OCI-LY1 (cell line): Measurements from ENCODE around the gene ALPK1.

ENCODE experiments used
- EZH2 ChIP-seq: fragments of 200-600 bp; sonication (generic), shearing (Covaris generic); IDR thresholded peaks from 2 replicates; pipeline ENCODE4 v1.8.0; 2017; ENCODE audit warnings: borderline replicate concordance, mixed run types, mild to moderate bottlenecking, antibody characterized with exemption, low read length, moderate library complexity, mixed read lengths
- TF ChIP-seq, protein P1 (sequence below): fragments of 200-600 bp; sonication (generic), shearing (Covaris generic); IDR thresholded peaks from 2 replicates; pipeline ENCODE4 v1.5.1; 2017; ENCODE audit warnings: mild to moderate bottlenecking, antibody characterized with exemption, low read length, moderate library complexity, mixed read lengths

DNA sequence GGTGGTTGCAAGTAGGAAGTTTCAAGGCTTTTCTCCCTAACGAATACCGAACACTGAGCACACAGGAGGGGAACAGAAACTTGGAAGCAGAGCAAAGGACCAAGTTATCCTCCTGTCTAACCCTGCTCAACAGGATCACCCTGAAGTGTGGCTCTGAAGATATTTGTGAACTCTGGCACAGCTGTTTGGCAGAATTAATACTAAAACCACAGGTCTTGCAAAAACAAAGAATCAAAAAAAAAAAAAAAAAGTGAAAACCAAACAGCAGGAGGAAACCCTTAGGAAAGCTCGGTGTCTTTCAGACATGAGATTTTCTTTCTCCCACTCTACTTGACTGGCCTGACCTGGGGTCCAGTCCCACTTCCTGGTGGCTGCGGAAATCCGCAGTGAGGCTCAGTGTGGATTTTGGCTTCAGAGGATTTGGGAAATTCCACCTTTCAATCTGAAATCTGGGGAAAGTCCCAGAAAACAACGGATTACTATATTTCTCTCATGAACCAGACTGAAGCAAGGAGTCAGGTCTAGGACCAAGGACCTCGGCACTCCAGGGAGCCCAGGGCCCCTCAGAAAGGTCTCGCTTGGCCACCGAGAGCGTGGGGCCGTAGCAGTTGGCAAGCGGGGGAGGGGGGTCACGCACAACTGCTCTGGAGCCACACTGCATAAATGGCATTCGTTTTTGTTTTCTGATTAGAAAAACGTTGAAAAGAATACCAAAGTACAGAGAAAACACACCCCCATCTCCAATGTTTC, 12.3 kb upstream of the ALPK1 start:
- TF ChIP-seq, protein P1, sequence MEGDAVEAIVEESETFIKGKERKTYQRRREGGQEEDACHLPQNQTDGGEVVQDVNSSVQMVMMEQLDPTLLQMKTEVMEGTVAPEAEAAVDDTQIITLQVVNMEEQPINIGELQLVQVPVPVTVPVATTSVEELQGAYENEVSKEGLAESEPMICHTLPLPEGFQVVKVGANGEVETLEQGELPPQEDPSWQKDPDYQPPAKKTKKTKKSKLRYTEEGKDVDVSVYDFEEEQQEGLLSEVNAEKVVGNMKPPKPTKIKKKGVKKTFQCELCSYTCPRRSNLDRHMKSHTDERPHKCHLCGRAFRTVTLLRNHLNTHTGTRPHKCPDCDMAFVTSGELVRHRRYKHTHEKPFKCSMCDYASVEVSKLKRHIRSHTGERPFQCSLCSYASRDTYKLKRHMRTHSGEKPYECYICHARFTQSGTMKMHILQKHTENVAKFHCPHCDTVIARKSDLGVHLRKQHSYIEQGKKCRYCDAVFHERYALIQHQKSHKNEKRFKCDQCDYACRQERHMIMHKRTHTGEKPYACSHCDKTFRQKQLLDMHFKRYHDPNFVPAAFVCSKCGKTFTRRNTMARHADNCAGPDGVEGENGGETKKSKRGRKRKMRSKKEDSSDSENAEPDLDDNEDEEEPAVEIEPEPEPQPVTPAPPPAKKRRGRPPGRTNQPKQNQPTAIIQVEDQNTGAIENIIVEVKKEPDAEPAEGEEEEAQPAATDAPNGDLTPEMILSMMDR, result no peak
- TF ChIP-seq EZH2, result no peak
